SK-N-SH (cell line): ENCODE measurements around the gene PEPD.

Experiments
- CTCF ChIP-seq: fragments of 200-600 bp; sonication (generic); IDR thresholded peaks from 2 replicates; pipeline ENCODE4 v1.6.1; 2017; ENCODE audit warnings: antibody characterized with exemption, mild to moderate bottlenecking, moderate library complexity
- POLR2AphosphoS5 ChIP-seq: IDR thresholded peaks from 2 replicates; pipeline ENCODE4 v1.6.1; 2012; ENCODE audit warnings: low read depth, low read length
- SMC3 ChIP-seq: IDR thresholded peaks from 2 replicates; pipeline ENCODE4 v1.6.1; 2012; ENCODE audit warnings: low read depth, low read length, improper control_type of control experiment

DNA sequence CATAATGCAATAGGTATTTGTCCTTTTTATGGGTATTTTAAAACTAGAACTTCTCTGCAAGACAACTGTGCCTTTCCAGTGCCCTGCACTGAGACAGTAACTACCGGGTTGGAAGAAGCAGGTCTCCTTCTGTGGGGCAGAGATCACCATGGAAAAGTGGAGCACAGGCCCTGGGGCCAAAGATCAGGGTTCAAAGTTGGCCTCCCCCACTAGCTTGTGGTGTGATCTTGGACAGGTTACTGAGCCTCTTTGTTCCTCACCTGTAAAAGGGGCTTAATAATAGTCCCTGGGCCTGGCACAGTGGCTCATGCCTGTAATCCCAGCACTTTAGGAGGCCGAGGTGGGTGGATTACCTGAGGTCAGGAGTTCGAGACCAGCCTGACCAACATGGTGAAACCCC is 79.8 kb downstream of the PEPD start:
- no peak for TF ChIP-seq CTCF
- no peak for TF ChIP-seq POLR2AphosphoS5
- no peak for TF ChIP-seq SMC3
